ENCODE measurements around the gene NLRP12. TPM values are rescaled to one million over a fixed set of nuclear protein-coding genes. Genes with fewer than 3 reads are reported as not detected.
"Not testable (repeated sequence)": the region's sequence is repeated elsewhere in the genome, so short reads cannot be mapped to it uniquely, and the experiment has no call there.

NLRP12 gene
- total RNA-seq, 2 experiments from 2014 or later = not detected

GRCh38 chr19:53768401-53768800, 55.7 kb downstream of the NLRP12 start:
- H3K4me2 ChIP-seq (ENCODE audit: low read length) = no peak overlapping the region
- intact Hi-C loops (cut with micrococcal nuclease; ENCODE audit: unreplicated experiment) = no loop called here

GRCh38 chr19:53758991-53759390, 65.1 kb downstream of the NLRP12 start:
- H3K27ac ChIP-seq (ENCODE audit: low read depth, low read length, poor library complexity, severe bottlenecking); H3K9me3 ChIP-seq (ENCODE audit: low read length); H3K4me1 ChIP-seq (ENCODE audit: insufficient read depth, low read length, poor library complexity, severe bottlenecking); H3K36me3 ChIP-seq (ENCODE audit: insufficient read depth, low read length); BruUV-seq (replicated peaks); H3K79me2 ChIP-seq (ENCODE audit: insufficient read depth, low read depth, low read length); H3K4me2 ChIP-seq (ENCODE audit: low read length); DNase-seq (ENCODE audit: low spot score); H2AFZ ChIP-seq (ENCODE audit: low read length); H4K20me1 ChIP-seq (ENCODE audit: insufficient read depth, low read length); H3K4me3 ChIP-seq (ENCODE audit: low read depth, low read length, poor library complexity, severe bottlenecking); POLR2A ChIA-PET; H3K9me2 ChIP-seq (ENCODE audit: insufficient read depth, low read length); CTCF ChIA-PET (ENCODE audit: unreplicated experiment); intact Hi-C loops (cut with micrococcal nuclease; ENCODE audit: unreplicated experiment): not testable (repeated sequence)

More at GRCh38 chr19:53768401-53768800, 55.7 kb downstream of the NLRP12 start:
- CTCF ChIA-PET (ENCODE audit: unreplicated experiment) = no interaction called here
- no peak overlapping the region for H3K4me3 ChIP-seq (ENCODE audit: low read depth, low read length, poor library complexity, severe bottlenecking)
- H3K4me1 ChIP-seq (ENCODE audit: insufficient read depth, low read length, poor library complexity, severe bottlenecking) = no peaks in the 10 kb centered on the region
- no TSS peak for BruUV-seq (replicated peaks)
- POLR2A ChIA-PET = no interaction called here
- DNase-seq (ENCODE audit: low spot score) = no peak
- H3K27ac ChIP-seq (ENCODE audit: low read depth, low read length, poor library complexity, severe bottlenecking) = no peak overlapping the region
- H2AFZ ChIP-seq (ENCODE audit: low read length) = no peak overlapping the region
- no peak for TF ChIP-seq CTCF (conservative IDR thresholded peaks at IDR 0.05; ENCODE audit: low read length)
- no peak for TF ChIP-seq EZH2phosphoT487 (IDR thresholded peaks at IDR 0.05; ENCODE audit: borderline replicate concordance, low read depth, low read length)
- H3K9me3 ChIP-seq (ENCODE audit: low read length) = no peaks in the 10 kb centered on the region
- no peaks in the 10 kb centered on the region for H3K9me2 ChIP-seq (ENCODE audit: insufficient read depth, low read length)
- no peaks in the 10 kb centered on the region for H4K20me1 ChIP-seq (ENCODE audit: insufficient read depth, low read length)
- H3K79me2 ChIP-seq (ENCODE audit: insufficient read depth, low read depth, low read length) = no peaks in the 10 kb centered on the region
- H3K36me3 ChIP-seq (ENCODE audit: insufficient read depth, low read length) = no peaks in the 10 kb centered on the region

Small RNAs within 50 kb of the gene (microRNA-seq; reads per million reads assigned to microRNA genes)
- gene MIR1283-2 (ENCODE audit: borderline replicate concordance) (not detected), gene MIR371A (ENCODE audit: borderline replicate concordance) (not detected), gene MIR372 (ENCODE audit: borderline replicate concordance) (not detected), gene MIR373 (ENCODE audit: borderline replicate concordance) (not detected), gene MIR516A1 (ENCODE audit: borderline replicate concordance) (not detected), gene MIR516A2 (ENCODE audit: borderline replicate concordance) (not detected), gene MIR519A1 (ENCODE audit: borderline replicate concordance) (not detected), gene MIR521-1 (ENCODE audit: borderline replicate concordance) (not detected), gene MIR522 (ENCODE audit: borderline replicate concordance) (not detected), gene MIR527 (ENCODE audit: borderline replicate concordance) (not detected)

Small RNAs within 50 kb of the gene (small RNA-seq; reads per million reads assigned to genes)
- not detected for gene AC008753.1
- not detected for gene MIR1283-2
- not detected for gene MIR371A
- gene MIR372 = not detected
- gene MIR373 = not detected
- not detected for gene MIR516A1
- gene MIR516A2 = not detected
- gene MIR519A1 = not detected
- not detected for gene MIR521-1
- gene MIR527 = not detected
- gene RNU6-1041P = not detected
- gene RNU6-165P = not detected
- not detected for gene RNU6-751P
- gene RNU6-982P = not detected

Other genes starting within 250 kb of the NLRP12 start
- gene DPRX, start 192.3 kb downstream of the NLRP12 start, total RNA-seq (2014; rRNA removed; shearing (Covaris generic)) = not detected in 2 replicates
- gene DPRX, start 192.3 kb downstream of the NLRP12 start, total RNA-seq (2022) = not detected in 2 replicates
- gene MYADM, start 43.6 kb upstream of the NLRP12 start, total RNA-seq (2014; rRNA removed; shearing (Covaris generic)) = 0.98 and 3.2 TPM in 2 replicates
- gene MYADM, start 43.6 kb upstream of the NLRP12 start, total RNA-seq (2022) = 0.55 and 0.82 TPM in 2 replicates
- not detected in 2 replicates for gene PRKCG, start 57.9 kb upstream of the NLRP12 start, total RNA-seq (2014; rRNA removed; shearing (Covaris generic))
- not detected in 2 replicates for gene PRKCG, start 57.9 kb upstream of the NLRP12 start, total RNA-seq (2022)
- gene CACNG7, start 85.0 kb upstream of the NLRP12 start, total RNA-seq (2014; rRNA removed; shearing (Covaris generic)) = not detected in 2 replicates
- not detected in 2 replicates for gene CACNG7, start 85.0 kb upstream of the NLRP12 start, total RNA-seq (2022)
- not detected in 2 replicates for gene CACNG8, start 138.6 kb upstream of the NLRP12 start, total RNA-seq (2014; rRNA removed; shearing (Covaris generic))
- gene CACNG8, start 138.6 kb upstream of the NLRP12 start, total RNA-seq (2022) = not detected in 2 replicates
- gene CACNG6, start 167.3 kb upstream of the NLRP12 start, total RNA-seq (2014; rRNA removed; shearing (Covaris generic)) = 4.9 and 5.9 TPM in 2 replicates
- 1.2 and 1.8 TPM in 2 replicates for gene CACNG6, start 167.3 kb upstream of the NLRP12 start, total RNA-seq (2022)
- gene VSTM1, start 239.6 kb upstream of the NLRP12 start, total RNA-seq (2014; rRNA removed; shearing (Covaris generic)) = not detected in 2 replicates
- not detected in 2 replicates for gene VSTM1, start 239.6 kb upstream of the NLRP12 start, total RNA-seq (2022)